Measurements from ENCODE around the gene TRPV5.

Gene TRPV5

GRCh38 chr7:142876991-142877910 is 56.3 kb downstream of the TRPV5 start:
- no peak for ATAC-seq (ENCODE audit: low read depth)
- DNase-seq (ENCODE audit: low spot score): no peak
- TF ChIP-seq CTCF (IDR thresholded peaks at IDR 0.05; ENCODE audit: poor library complexity, severe bottlenecking): no peak
- H3K4me1 ChIP-seq (ENCODE audit: insufficient read depth, poor library complexity, severe bottlenecking): no peaks in the 10 kb centered on the region
- H3K36me3 ChIP-seq (ENCODE audit: low read depth): no peaks in the 10 kb centered on the region
- no peak overlapping the region for H3K4me3 ChIP-seq (ENCODE audit: severe bottlenecking)
- no peak overlapping the region for H3K27ac ChIP-seq (ENCODE audit: poor library complexity, severe bottlenecking)
- H3K27me3 ChIP-seq (ENCODE audit: insufficient read depth, poor library complexity, severe bottlenecking): peaks cover 9% of the 10 kb centered on the region
- H3K9me3 ChIP-seq (ENCODE audit: severe bottlenecking): no peaks in the 10 kb centered on the region

GRCh38 chr7:142876236-142876960 is 57.1 kb downstream of the TRPV5 start:
- DNase-seq (ENCODE audit: low spot score) (no peak), ATAC-seq (ENCODE audit: low read depth) (no peak)
- Histone ChIP-seq H3K4me3 (ENCODE audit: severe bottlenecking) (no peak overlapping the region), H3K27me3 (ENCODE audit: insufficient read depth, poor library complexity, severe bottlenecking) (peaks cover 4% of the 10 kb centered on the region), H3K4me1 (ENCODE audit: insufficient read depth, poor library complexity, severe bottlenecking) (no peaks in the 10 kb centered on the region), H3K27ac (ENCODE audit: poor library complexity, severe bottlenecking) (no peak overlapping the region), H3K36me3 (ENCODE audit: low read depth) (no peaks in the 10 kb centered on the region), H3K9me3 (ENCODE audit: severe bottlenecking) (no peaks in the 10 kb centered on the region)
- TF ChIP-seq CTCF (IDR thresholded peaks at IDR 0.05; ENCODE audit: poor library complexity, severe bottlenecking): no peak

GRCh38 chr7:142875456-142875855 is 58.1 kb downstream of the TRPV5 start:
- no peaks in the 10 kb centered on the region for H3K4me1 ChIP-seq (ENCODE audit: insufficient read depth, poor library complexity, severe bottlenecking)
- no peak overlapping the region for H3K4me3 ChIP-seq (ENCODE audit: severe bottlenecking)
- H3K36me3 ChIP-seq (ENCODE audit: low read depth): no peaks in the 10 kb centered on the region
- no peak for TF ChIP-seq CTCF (IDR thresholded peaks at IDR 0.05; ENCODE audit: poor library complexity, severe bottlenecking)
- no peak for DNase-seq (ENCODE audit: low spot score)
- no peaks in the 10 kb centered on the region for H3K9me3 ChIP-seq (ENCODE audit: severe bottlenecking)
- H3K27me3 ChIP-seq (ENCODE audit: insufficient read depth, poor library complexity, severe bottlenecking): no peaks in the 10 kb centered on the region
- ATAC-seq (ENCODE audit: low read depth): no peak
- H3K27ac ChIP-seq (ENCODE audit: poor library complexity, severe bottlenecking): no peak overlapping the region

GRCh38 chr7:142874837-142875236 is 58.7 kb downstream of the TRPV5 start:
- ATAC-seq (ENCODE audit: low read depth) (no peak), DNase-seq (ENCODE audit: low spot score) (no peak)
- Histone ChIP-seq H3K36me3 (ENCODE audit: low read depth) (no peaks in the 10 kb centered on the region), H3K4me3 (ENCODE audit: severe bottlenecking) (no peak overlapping the region), H3K27me3 (ENCODE audit: insufficient read depth, poor library complexity, severe bottlenecking) (no peaks in the 10 kb centered on the region), H3K27ac (ENCODE audit: poor library complexity, severe bottlenecking) (no peak overlapping the region), H3K9me3 (ENCODE audit: severe bottlenecking) (no peaks in the 10 kb centered on the region), H3K4me1 (ENCODE audit: insufficient read depth, poor library complexity, severe bottlenecking) (no peaks in the 10 kb centered on the region)
- no peak for TF ChIP-seq CTCF (IDR thresholded peaks at IDR 0.05; ENCODE audit: poor library complexity, severe bottlenecking)

Measured in RWPE2 (cell line).